Measurements from ENCODE around the gene SPIRE1.

Gene SPIRE1

DNA sequence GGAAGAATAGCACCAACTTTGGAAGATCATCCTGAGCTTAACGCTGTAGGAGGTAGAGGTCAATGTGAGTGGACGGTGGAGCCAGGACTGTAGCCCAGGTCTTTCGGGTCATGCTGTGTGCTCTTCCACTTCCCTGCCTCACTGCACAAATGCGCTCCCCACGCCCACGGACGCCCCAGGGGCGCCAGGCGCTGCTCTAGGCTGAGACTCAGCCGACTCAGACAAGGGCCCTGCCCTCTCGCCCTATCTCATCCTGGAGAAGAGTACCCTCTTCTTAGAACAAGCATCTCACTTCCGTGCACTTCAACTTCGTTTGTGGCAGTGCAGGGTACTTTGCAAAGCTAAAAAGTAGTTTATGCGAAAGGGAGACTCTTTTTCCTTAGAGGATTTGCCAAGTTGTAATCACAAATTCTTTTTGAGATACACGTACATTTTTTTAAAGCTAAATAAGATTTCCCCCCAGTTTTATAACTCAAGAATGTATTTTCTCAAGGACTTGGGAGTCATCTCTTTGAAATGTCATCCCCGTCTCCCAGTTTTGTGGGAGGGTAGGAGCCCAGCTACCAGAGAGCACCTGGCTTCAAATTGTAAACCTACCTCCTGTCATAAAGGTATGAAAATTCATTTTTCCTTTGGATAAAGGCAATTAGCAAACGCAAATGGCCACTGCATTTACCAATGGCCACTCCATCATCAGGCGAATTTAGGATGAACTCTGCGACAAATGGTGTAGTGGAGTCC lies 251.4 kb downstream of the SPIRE1 start:
- TF ChIP-seq FOXM1 (IDR thresholded peaks at IDR 0.05; ENCODE audit: borderline replicate concordance, low read depth), result no peak
- TF ChIP-seq RAD21 (IDR thresholded peaks at IDR 0.05; ENCODE audit: low read depth), result no peak
- no peak for TF ChIP-seq CREB1 (IDR thresholded peaks at IDR 0.05; ENCODE audit: low read depth)

GRCh38 chr18:12405066-12405465 lies 252.8 kb downstream of the SPIRE1 start:
- TF ChIP-seq RAD21 (IDR thresholded peaks at IDR 0.05; ENCODE audit: low read depth) (no peak), TEAD4 (IDR thresholded peaks at IDR 0.05) (no peak), YY1 (IDR thresholded peaks at IDR 0.05; ENCODE audit: low read depth) (no peak), TCF12 (IDR thresholded peaks at IDR 0.05; ENCODE audit: low read depth) (no peak), ZBTB7A (IDR thresholded peaks at IDR 0.05; ENCODE audit: low read depth) (no peak), FOXM1 (IDR thresholded peaks at IDR 0.05; ENCODE audit: borderline replicate concordance, low read depth) (no peak), USF1 (IDR thresholded peaks at IDR 0.05) (no peak), CREB1 (IDR thresholded peaks at IDR 0.05; ENCODE audit: low read depth) (no peak), TAF1 (IDR thresholded peaks at IDR 0.05; ENCODE audit: low read depth) (no peak), EP300 (IDR thresholded peaks at IDR 0.05; ENCODE audit: borderline replicate concordance) (no peak), NFIC (IDR thresholded peaks at IDR 0.05) (no peak), EGR1 (IDR thresholded peaks at IDR 0.05) (no peak), CEBPB (IDR thresholded peaks at IDR 0.05) (no peak)
- TF ChIP-seq, protein P1, sequence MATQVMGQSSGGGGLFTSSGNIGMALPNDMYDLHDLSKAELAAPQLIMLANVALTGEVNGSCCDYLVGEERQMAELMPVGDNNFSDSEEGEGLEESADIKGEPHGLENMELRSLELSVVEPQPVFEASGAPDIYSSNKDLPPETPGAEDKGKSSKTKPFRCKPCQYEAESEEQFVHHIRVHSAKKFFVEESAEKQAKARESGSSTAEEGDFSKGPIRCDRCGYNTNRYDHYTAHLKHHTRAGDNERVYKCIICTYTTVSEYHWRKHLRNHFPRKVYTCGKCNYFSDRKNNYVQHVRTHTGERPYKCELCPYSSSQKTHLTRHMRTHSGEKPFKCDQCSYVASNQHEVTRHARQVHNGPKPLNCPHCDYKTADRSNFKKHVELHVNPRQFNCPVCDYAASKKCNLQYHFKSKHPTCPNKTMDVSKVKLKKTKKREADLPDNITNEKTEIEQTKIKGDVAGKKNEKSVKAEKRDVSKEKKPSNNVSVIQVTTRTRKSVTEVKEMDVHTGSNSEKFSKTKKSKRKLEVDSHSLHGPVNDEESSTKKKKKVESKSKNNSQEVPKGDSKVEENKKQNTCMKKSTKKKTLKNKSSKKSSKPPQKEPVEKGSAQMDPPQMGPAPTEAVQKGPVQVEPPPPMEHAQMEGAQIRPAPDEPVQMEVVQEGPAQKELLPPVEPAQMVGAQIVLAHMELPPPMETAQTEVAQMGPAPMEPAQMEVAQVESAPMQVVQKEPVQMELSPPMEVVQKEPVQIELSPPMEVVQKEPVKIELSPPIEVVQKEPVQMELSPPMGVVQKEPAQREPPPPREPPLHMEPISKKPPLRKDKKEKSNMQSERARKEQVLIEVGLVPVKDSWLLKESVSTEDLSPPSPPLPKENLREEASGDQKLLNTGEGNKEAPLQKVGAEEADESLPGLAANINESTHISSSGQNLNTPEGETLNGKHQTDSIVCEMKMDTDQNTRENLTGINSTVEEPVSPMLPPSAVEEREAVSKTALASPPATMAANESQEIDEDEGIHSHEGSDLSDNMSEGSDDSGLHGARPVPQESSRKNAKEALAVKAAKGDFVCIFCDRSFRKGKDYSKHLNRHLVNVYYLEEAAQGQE (IDR thresholded peaks at IDR 0.05; ENCODE audit: low read depth), result no peak
- TF ChIP-seq, protein P2, sequence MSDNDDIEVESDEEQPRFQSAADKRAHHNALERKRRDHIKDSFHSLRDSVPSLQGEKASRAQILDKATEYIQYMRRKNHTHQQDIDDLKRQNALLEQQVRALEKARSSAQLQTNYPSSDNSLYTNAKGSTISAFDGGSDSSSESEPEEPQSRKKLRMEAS (IDR thresholded peaks at IDR 0.05), result no peak

DNA sequence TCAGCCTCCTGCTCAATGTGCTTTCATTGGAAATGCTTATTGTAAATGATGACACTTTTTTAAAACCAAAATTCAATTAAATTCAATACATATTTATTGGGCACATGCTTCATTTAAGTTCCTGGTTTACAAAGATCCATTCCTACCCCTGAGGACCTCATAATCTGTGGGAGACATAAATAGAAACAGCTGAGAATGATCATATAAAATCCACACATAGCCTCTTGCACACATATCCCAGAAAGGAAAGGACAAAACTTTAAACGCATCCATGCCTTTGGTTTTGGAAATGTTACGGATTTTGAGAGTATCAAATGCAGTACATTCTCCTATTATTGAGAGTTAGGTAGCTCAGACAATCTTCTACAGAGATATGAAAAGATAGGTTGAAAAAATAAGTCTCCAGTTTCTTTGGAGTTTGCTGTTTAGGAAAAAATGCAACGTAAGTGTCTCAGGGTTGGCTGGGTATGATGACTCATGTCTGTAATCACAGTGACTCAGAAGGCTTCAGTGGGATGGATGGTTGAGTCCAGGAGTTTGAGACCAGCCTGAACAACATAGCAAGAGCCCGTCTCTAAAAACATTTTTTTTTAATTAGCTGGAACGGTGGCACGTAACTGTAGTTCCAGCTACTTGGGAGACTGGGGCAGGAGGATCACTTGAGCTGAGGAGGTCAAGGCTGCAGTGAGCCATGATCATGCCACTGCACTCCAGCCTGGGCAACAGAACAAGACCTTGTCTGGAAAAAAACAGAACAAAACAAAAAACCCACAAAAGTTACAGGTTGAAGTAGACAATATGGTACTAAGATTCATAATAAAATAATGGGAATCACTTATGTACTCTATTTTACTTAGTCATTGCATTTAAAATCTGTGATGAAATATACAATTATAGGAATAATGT lies 254.1 kb downstream of the SPIRE1 start:
- TF ChIP-seq NFIC (IDR thresholded peaks at IDR 0.05), result no peak
- no peak for TF ChIP-seq TCF12 (IDR thresholded peaks at IDR 0.05; ENCODE audit: low read depth)
- TF ChIP-seq EGR1 (IDR thresholded peaks at IDR 0.05), result no peak
- TF ChIP-seq RAD21 (IDR thresholded peaks at IDR 0.05; ENCODE audit: low read depth), result no peak
- no peak for TF ChIP-seq CREB1 (IDR thresholded peaks at IDR 0.05; ENCODE audit: low read depth)
- no peak for TF ChIP-seq YY1 (IDR thresholded peaks at IDR 0.05; ENCODE audit: low read depth)
- TF ChIP-seq, protein P1 (IDR thresholded peaks at IDR 0.05; ENCODE audit: low read depth), result no peak
- no peak for TF ChIP-seq ZBTB7A (IDR thresholded peaks at IDR 0.05; ENCODE audit: low read depth)

- TF ChIP-seq CEBPB (IDR thresholded peaks at IDR 0.05) (no peak), ZBTB7A (IDR thresholded peaks at IDR 0.05; ENCODE audit: low read depth) (no peak), TAF1 (IDR thresholded peaks at IDR 0.05; ENCODE audit: low read depth) (no peak), TCF12 (IDR thresholded peaks at IDR 0.05; ENCODE audit: low read depth) (no peak), USF1 (IDR thresholded peaks at IDR 0.05) (no peak), FOXM1 (IDR thresholded peaks at IDR 0.05; ENCODE audit: borderline replicate concordance, low read depth) (no peak), RAD21 (IDR thresholded peaks at IDR 0.05; ENCODE audit: low read depth) (no peak), EGR1 (IDR thresholded peaks at IDR 0.05) (no peak), NFIC (IDR thresholded peaks at IDR 0.05) (no peak), CREB1 (IDR thresholded peaks at IDR 0.05; ENCODE audit: low read depth) (no peak), EP300 (IDR thresholded peaks at IDR 0.05; ENCODE audit: borderline replicate concordance) (no peak), YY1 (IDR thresholded peaks at IDR 0.05; ENCODE audit: low read depth) (no peak), TEAD4 (IDR thresholded peaks at IDR 0.05) (no peak)
- TF ChIP-seq, protein P2 (IDR thresholded peaks at IDR 0.05), result no peak
- TF ChIP-seq, protein P1 (IDR thresholded peaks at IDR 0.05; ENCODE audit: low read depth), result no peak
Observed at GRCh38 chr18:12401881-12402280, 256.0 kb downstream of the SPIRE1 start.

All from Ishikawa (cell line).